Measurements from ENCODE around the gene CAPNS2.

CAPNS2 gene

DNA sequence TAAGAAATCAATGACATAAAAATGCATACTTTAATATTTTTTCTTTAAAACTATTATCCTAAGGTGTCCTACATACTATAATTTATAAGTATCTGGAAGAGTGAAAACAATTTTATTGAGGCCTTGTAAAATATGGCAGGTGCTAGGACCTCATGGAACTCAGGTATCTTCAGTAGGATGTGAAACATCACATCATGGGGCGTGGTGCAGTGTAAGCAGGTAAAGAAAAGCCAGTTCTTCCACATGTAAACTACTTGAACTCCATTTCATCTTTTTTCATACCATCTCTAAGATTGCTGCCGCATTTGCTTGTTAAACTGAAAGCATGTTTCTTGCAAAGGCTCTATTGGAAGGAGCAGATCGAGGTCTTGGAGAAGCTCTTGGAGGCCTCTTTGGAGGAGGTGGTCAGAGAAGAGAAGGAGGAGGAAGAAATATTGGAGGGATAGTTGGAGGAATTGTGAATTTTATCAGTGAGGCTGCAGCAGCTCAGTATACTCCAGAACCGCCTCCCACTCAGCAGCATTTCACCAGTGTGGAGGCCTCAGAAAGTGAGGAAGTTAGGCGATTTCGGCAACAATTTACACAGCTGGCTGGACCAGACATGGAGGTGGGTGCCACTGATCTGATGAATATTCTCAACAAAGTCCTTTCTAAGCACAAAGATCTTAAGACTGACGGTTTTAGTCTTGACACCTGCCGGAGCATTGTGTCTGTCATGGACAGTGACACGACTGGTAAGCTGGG lies at the start of gene CAPNS2:
TSS of gene CAPNS2 (plus strand) at position 253 of the 744 bp plus-strand sequence. CDS start at position 326, 73 bp downstream.
- no peak for DNase-seq

- no peak for DNase-seq
Measured at GRCh38 chr16:55521792-55522191, 44.7 kb upstream of the CAPNS2 start.

DNA sequence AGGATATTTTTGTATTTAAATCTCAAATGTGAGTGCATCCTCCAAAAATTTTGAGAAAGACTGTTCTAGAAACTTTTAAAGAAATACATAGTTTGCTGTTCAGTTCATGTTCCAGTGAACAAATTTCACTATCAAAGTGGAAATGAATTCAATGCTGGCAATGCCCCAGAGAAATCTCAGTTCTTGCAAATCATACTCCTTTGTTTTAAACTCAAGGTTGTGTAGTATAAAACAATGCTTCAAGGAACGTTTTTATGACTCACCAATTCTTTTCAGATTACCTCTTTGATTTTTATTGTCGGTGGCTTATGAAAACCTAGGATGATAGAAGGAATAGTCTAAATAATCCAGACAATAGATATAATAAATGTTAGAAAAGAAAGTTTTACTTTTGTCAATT lies 40.0 kb upstream of the CAPNS2 start:
- no peak for DNase-seq

GRCh38 chr16:55527885-55528284 lies 38.6 kb upstream of the CAPNS2 start:
- no peak for DNase-seq

DNA sequence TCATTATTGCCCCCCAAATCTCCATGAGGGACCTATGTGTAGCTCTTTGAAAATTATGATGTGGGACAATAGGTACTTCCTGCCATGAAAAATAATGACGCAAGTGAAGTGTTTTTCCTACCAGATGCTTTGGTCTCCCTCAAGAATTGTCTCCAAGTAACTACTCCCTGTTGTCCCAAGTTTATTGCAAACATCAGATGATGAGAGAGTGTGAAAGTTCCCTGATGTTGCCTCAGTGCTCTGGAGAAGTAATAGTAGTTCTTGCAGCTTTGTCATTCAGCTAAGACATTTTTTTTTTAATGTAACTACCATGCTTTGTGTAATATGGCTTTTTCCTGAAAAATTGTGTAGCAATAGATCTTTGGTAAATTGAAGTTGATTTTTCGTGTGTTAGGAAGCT lies 37.5 kb upstream of the CAPNS2 start:
- no peak for DNase-seq

GRCh38 chr16:55530316-55530856 lies 36.1 kb upstream of the CAPNS2 start:
- no peak for DNase-seq

DNA sequence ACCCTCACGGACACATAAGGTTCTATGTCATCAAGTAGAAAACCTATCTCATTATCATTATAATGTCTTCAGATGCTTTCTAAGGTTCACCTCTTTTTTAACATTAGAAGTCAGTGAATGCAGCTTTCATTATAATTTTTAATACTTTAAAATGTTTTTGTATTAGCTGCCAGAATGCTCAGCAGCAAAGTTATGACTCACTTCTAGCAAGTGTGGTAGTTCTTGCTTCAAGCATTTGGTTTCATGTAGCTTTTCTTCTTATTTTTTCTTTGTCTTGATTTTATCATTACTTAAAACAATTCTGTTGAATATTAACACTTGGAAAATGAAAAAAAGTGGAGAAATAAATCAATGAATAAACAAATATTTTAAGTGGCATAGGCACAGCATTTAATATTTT lies 34.3 kb upstream of the CAPNS2 start:
- no peak for DNase-seq

- DNase-seq, result no peak
Measured at GRCh38 chr16:55534756-55535155, 31.7 kb upstream of the CAPNS2 start.

GRCh38 chr16:55539049-55539448 lies 27.4 kb upstream of the CAPNS2 start:
- DNase-seq, result no peak

DNA sequence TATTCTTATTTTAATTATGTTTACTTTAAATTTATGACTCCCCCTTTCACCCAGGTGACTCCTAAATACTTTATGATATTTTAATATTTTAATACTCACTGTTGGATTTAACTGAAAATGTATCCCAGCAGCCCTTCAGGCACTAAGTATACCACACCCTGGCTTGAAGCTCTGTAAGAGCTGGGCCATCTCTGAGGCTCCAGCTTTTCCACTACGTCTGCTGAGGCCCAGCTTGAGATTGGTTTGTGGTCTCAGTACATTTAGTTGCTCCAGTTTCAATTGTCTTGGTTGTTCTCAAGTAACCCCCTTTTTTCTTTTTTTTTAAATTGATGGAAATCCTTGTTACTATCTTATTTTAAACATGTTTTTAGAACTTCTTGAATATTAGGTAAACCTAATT lies 27.0 kb upstream of the CAPNS2 start:
- DNase-seq, result no peak

GRCh38 chr16:55540221-55540620 lies 26.3 kb upstream of the CAPNS2 start:
- no peak for DNase-seq

DNA sequence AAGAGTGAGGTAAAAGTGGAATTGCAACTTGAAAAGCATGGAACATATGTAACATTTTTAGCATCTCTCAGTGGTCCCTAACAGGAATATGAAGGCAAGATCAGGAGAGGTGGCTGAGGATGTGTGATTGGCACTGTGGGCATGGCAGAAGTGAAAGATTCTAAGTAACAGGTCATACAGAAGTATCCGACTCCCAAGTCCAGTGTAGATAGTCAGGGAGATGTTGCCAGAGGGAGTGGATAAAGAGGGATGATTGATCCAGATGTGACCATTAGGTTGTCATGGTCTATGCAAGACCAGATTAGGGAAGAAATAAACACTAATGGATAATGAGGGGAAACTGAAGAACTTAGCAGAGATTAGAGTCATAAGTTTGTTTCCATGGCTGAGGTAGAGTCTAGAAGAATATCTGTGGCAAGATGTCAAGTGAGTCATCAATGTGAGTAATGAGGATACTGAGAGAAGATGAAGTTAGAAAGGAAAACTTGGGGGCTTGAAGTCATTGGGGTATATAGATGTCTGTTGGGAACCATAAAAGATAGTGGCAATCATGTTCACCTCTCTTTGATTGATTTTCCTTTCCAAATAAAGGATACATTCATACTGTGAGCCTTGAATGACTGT lies 23.9 kb upstream of the CAPNS2 start:
- no peak for DNase-seq

- no peak for DNase-seq
Measured at GRCh38 chr16:55543472-55543871, 23.0 kb upstream of the CAPNS2 start.

DNA sequence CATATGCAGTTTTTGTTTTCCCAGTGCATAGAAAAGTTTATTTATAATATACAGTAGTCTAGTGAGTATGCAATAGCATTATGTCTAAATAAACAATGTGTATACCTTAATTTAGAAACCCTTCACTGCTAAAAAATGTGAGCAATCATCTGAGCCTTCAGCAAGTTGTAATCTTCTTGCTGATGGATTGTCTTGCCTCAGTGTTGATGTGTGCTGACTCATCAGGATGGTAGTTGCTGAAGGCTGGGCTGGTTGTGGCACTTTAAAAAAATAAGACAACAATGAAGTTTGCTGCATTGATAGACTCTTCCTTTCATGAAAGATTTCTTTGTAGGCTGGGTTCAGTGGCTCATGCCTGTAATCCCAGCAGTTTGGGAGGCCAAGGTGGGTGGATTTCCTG lies 13.9 kb upstream of the CAPNS2 start:
- DNase-seq, result peak; percentile 71

- no peak for DNase-seq
Measured at GRCh38 chr16:55555436-55555835, 11.0 kb upstream of the CAPNS2 start.

DNA sequence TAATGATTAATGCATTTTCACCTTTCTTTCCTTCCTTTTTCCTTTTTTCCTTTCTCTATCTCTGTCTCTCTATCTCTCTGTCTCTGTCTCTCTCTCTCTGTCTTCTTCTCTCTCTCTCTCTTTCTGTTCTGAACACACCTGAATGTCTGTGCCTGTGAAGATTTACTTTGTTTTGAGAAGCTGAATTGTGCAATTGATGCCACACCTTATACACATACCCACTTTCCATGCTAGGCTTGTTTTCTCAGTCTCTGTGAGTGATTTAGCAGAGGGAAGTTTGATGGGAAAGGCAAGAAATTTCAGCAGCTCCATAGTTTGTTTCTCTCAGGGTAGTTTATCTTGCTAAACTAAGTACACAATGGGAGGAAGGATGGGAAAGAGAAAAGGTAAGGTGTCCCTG lies 9.3 kb upstream of the CAPNS2 start:
- no peak for DNase-seq

- no peak for DNase-seq
Measured at GRCh38 chr16:55559233-55559632, 7.3 kb upstream of the CAPNS2 start.

GRCh38 chr16:55559933-55560516 lies 6.5 kb upstream of the CAPNS2 start:
- DNase-seq, result no peak

GRCh38 chr16:55561319-55561848 lies 5.1 kb upstream of the CAPNS2 start:
- no peak for DNase-seq

- DNase-seq, result no peak
Measured at GRCh38 chr16:55562936-55563335, 3.5 kb upstream of the CAPNS2 start.

- no peak for DNase-seq
Measured at GRCh38 chr16:55563797-55564196, 2.7 kb upstream of the CAPNS2 start.

GRCh38 chr16:55565086-55565485 lies 1.4 kb upstream of the CAPNS2 start:
- DNase-seq, result no peak

- DNase-seq, result no peak
Measured at GRCh38 chr16:55567382-55567781, 898 bp downstream of the CAPNS2 start.

DNA sequence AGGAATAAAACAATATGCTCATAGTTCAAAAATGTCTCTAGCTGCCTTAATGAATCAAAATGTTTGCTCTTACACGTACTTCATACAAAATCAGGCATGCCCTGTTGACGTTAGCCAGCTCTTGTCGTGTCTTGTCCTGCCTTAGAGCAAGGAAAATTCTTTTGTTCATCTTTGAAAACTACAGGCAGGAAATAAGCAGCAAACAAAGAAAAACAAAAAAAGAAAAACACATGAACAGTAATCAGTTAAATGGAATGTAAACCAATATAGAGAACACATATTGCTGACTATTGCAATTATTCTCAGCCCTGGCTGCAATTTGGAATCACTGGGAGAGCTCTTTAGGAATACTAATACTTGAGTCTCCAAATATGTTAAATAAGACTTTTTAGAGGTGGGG lies 1.7 kb downstream of the CAPNS2 start:
- no peak for DNase-seq
